Hepatocyte (in vitro differentiated cells): Measurements from ENCODE around the gene KBTBD13. TPM values are rescaled to one million over a fixed set of nuclear protein-coding genes. Genes with fewer than 3 reads are reported as not detected.
"Not testable (repeated sequence)": the region's sequence is repeated elsewhere in the genome, so short reads cannot be mapped to it uniquely, and the experiment has no call there.

ENCODE experiments used
- DNase-seq: peaks from one replicate; pipeline ENCODE4 v3.0.0-alpha.2; 2016; ENCODE audit warnings: low spot score
- H2AFZ ChIP-seq: fragments of 200-600 bp; sonication (generic); 2 replicates; pipeline ENCODE4 v1.6.0; 2016; ENCODE audit warnings: antibody characterized with exemption, mild to moderate bottlenecking
- H3K27ac ChIP-seq: fragments of 200-600 bp; sonication (generic); 2 replicates; pipeline ENCODE4 v1.5.1; 2016; ENCODE audit warnings: mild to moderate bottlenecking
- H3K27me3 ChIP-seq: fragments of 200-600 bp; sonication (generic); 2 replicates; pipeline ENCODE4 v1.6.1; 2016
- H3K36me3 ChIP-seq: fragments of 200-600 bp; sonication (generic); replicated peaks from 2 replicates; pipeline ENCODE4 v1.5.1; 2016; ENCODE audit warnings: low read depth; ENCODE audit not compliant: insufficient read depth
- H3K4me1 ChIP-seq: fragments of 200-600 bp; sonication (generic); 2 replicates; pipeline ENCODE4 v1.5.1; 2016; ENCODE audit warnings: mild to moderate bottlenecking, moderate library complexity; ENCODE audit not compliant: insufficient read depth
- H3K4me2 ChIP-seq: fragments of 200-600 bp; sonication (generic); 2 replicates; pipeline ENCODE4 v1.6.0; 2016
- H3K4me3 ChIP-seq: fragments of 200-600 bp; sonication (generic); 2 replicates; pipeline ENCODE4 v1.5.1; 2016; ENCODE audit warnings: mild to moderate bottlenecking
- H3K79me2 ChIP-seq: fragments of 200-600 bp; sonication (generic); 2 replicates; pipeline ENCODE4 v1.6.0; 2017; ENCODE audit warnings: mild to moderate bottlenecking
- H3K9me2 ChIP-seq: fragments of 200-600 bp; sonication (generic); replicated peaks from 2 replicates; pipeline ENCODE4 v1.6.0; 2017; ENCODE audit warnings: mild to moderate bottlenecking; ENCODE audit not compliant: insufficient read depth
- H3K9me3 ChIP-seq: fragments of 200-600 bp; sonication (generic); 2 replicates; pipeline ENCODE4 v1.5.1; 2016; ENCODE audit warnings: low read depth, mild to moderate bottlenecking
- H4K20me1 ChIP-seq: fragments of 200-600 bp; sonication (generic); 2 replicates; pipeline ENCODE4 v1.6.0; 2016; ENCODE audit warnings: mild to moderate bottlenecking; ENCODE audit not compliant: insufficient read depth, poor library complexity, severe bottlenecking
- EZH2 ChIP-seq: fragments of 200-600 bp; sonication (generic); IDR thresholded peaks from 2 replicates; pipeline ENCODE4 v1.6.1; 2016; ENCODE audit warnings: antibody characterized with exemption, mild to moderate bottlenecking, borderline replicate concordance
- EZH2phosphoT487 ChIP-seq: fragments of 200-600 bp; sonication (generic); IDR thresholded peaks from one replicate; pipeline ENCODE4 v1.6.1; 2018; ENCODE audit warnings: antibody characterized with exemption, mild to moderate bottlenecking, low read depth, moderate library complexity; ENCODE audit not compliant: unreplicated experiment, severe bottlenecking
- WGBS: methylation state at CpG from one replicate; pipeline ENCODE4 v1.1.6; 2016; ENCODE audit warnings: low lambda C conversion rate; ENCODE audit errors: missing lambda C conversion rate; 5-methylcytosine and 5-hydroxymethylcytosine counted together
- polyA plus RNA-seq: library from polyadenylated mRNA; unstranded; fragments of >200 nt; fragmentation: Nextera tagmentation; extraction: Ambion mirVana; gene quantifications from 2 replicates; pipeline ENCODE4 v1.2.1, GENCODE V29; 2016
- total RNA-seq: library from RNA; depleted of rRNA; stranded (reverse); fragments of >200 nt; gene quantifications from 2 replicates; pipeline ENCODE4 v1.2.3, GENCODE V29; 2014
- TF ChIP-seq, protein P1 (sequence below): fragments of 200-600 bp; sonication (generic); IDR thresholded peaks from 2 replicates; pipeline ENCODE4 v1.5.1; 2016; ENCODE audit warnings: antibody characterized with exemption, mild to moderate bottlenecking; ENCODE audit not compliant: poor library complexity

KBTBD13 gene
- total and polyA plus RNA-seq, 2 experiments from 2014 or later, result 0.56 TPM; not detected in 1

DNA sequence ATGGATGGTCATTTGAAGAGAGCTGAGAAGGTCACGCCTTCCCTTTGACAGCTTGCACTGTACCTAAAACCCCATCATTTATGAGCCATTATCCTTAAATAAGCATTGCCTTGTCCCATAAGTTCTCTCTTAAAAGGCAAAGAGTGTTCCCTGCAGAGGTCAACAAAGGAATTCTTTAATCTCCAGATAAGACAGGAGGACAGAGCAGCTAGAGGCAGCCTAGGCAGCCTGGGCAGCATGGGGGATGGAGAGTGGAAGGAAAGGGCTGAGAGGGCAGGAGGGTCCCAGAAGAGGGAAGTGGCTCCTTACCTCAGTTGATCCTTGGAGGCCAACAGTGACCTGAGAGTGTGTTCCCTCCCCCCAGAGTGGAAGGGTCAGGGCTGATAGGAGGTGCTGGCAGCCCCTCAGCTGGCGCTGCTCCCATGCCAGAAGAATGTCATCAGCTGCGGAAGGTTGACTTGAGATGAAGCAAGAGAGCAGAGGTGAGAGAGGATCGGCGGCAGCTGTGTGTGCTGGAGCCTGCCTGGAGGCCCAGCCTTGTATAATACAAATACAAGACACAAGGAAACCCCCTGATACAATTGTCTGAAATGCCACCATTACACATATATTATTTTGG, 12.8 kb downstream of the KBTBD13 start:
- no peaks in the 10 kb centered on the region for H4K20me1 ChIP-seq
- H3K36me3 ChIP-seq, result no peaks in the 10 kb centered on the region
- H3K4me1 ChIP-seq, result peaks cover 51% of the 10 kb centered on the region
- H3K9me3 ChIP-seq, result no peaks in the 10 kb centered on the region
- no peak overlapping the region for H3K4me3 ChIP-seq
- TF ChIP-seq EZH2, result no peak
- no peak for TF ChIP-seq EZH2phosphoT487
- TF ChIP-seq, protein P1, sequence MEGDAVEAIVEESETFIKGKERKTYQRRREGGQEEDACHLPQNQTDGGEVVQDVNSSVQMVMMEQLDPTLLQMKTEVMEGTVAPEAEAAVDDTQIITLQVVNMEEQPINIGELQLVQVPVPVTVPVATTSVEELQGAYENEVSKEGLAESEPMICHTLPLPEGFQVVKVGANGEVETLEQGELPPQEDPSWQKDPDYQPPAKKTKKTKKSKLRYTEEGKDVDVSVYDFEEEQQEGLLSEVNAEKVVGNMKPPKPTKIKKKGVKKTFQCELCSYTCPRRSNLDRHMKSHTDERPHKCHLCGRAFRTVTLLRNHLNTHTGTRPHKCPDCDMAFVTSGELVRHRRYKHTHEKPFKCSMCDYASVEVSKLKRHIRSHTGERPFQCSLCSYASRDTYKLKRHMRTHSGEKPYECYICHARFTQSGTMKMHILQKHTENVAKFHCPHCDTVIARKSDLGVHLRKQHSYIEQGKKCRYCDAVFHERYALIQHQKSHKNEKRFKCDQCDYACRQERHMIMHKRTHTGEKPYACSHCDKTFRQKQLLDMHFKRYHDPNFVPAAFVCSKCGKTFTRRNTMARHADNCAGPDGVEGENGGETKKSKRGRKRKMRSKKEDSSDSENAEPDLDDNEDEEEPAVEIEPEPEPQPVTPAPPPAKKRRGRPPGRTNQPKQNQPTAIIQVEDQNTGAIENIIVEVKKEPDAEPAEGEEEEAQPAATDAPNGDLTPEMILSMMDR, result no peak
- H2AFZ ChIP-seq, result no peak overlapping the region
- H3K27ac ChIP-seq, result peak overlapping the region; percentile 93
- peak overlapping the region; percentile 52 for H3K4me2 ChIP-seq
- peak; percentile 69 for DNase-seq
- H3K9me2 ChIP-seq, result no peaks in the 10 kb centered on the region
- H3K27me3 ChIP-seq, result no peaks in the 10 kb centered on the region
- WGBS, result 39% methylated on average over 5 of the region's 5 CpGs
- no peaks in the 10 kb centered on the region for H3K79me2 ChIP-seq

DNA sequence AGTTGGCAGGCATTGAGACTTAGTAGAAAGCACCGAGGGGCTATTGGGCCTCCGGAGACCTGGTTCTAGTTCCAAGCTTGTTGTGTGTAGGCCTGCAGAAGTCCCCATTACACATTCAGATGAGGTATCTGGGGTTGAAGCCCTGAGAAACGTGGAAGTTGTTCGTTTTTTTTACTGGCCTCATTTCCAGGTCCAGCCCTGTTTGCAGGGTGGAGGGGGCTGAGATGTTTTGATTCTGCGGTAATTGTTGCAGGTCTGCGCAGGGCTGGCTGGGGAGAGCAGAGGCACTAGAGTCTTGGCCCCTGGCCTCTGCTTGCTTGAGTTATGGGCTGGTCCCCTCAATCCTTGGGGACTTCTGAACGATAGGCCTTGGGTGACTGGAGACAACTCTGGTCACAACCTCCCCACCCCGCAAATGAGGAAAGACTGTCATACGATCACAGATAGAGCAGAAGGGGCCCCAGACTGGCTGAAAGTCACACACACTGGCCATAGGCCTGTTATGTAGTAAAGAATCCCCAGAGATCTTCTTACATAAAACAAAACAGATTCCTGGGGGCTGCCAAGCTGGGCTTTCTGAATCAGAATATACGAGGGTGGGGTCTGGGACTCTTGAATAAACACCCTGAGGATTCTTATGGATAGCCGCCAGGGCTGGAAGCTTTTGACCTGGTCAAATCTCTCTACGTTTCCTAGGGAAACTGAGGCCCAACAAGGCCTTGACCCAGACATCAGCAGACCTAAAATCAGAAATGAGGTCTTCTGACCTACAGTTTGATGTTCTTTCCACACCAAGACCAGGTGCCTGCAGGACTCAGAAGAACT, 15.6 kb downstream of the KBTBD13 start:
- H2AFZ ChIP-seq, result no peak overlapping the region
- H4K20me1 ChIP-seq, result no peaks in the 10 kb centered on the region
- no peak overlapping the region for H3K4me3 ChIP-seq
- TF ChIP-seq EZH2phosphoT487, result no peak
- TF ChIP-seq, protein P1, result no peak
- TF ChIP-seq EZH2, result no peak
- no peaks in the 10 kb centered on the region for H3K27me3 ChIP-seq
- no peak for DNase-seq
- H3K4me2 ChIP-seq, result no peak overlapping the region
- no peaks in the 10 kb centered on the region for H3K9me3 ChIP-seq
- H3K27ac ChIP-seq, result peak overlapping the region; percentile 31
- no peaks in the 10 kb centered on the region for H3K36me3 ChIP-seq
- H3K79me2 ChIP-seq, result no peaks in the 10 kb centered on the region
- WGBS, result 83% methylated on average over 12 of the region's 12 CpGs
- H3K4me1 ChIP-seq, result peaks cover 54% of the 10 kb centered on the region
- no peaks in the 10 kb centered on the region for H3K9me2 ChIP-seq

DNA sequence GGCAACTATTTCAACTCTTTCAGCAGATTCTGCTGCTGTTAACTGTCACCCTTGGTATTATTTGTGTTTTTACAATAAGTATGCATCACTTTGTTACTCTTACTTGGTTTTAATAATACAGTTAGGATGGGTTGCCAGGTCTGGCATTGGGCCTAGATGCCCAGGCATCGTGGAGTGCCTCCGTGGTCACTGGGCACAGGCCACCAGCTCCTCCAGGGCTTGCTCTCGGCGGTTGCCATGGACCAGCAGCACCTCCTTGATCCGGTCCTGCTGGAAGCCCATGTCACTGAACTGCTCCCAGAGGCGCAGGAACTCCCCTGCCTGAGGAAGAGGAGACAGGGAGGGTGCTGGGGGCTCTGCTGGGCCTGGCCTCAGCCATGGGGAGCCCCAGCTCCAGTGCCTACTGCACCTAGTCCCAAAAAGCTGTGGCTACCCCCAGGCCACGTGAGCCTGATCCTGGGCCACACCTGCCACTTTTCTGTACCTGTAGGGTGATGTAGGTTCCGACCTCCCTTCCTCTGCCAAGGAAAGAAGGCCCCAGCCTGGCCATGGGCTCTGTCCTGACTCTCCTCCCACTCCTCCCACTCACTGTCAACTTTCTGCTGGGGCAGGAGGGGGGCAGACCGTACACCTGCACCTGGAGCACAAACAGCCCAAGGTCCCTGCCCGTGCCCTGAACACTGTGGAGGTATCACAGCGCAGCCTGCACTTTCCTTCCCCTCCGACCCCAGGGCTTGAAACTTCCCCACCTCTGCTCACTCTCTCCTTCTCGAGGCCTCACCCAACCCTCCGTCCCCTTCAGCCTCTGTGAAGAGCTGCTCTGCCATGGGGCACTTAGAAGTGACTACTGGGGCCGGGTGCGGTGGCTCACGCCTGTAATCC, 16.6 kb downstream of the KBTBD13 start:
- H2AFZ ChIP-seq, result no peak overlapping the region
- H3K4me1 ChIP-seq, result peaks cover 44% of the 10 kb centered on the region
- no peaks in the 10 kb centered on the region for H3K79me2 ChIP-seq
- no peaks in the 10 kb centered on the region for H4K20me1 ChIP-seq
- no peak overlapping the region for H3K4me2 ChIP-seq
- WGBS, result 94% methylated on average over 17 of the region's 17 CpGs
- no peak for DNase-seq
- H3K27me3 ChIP-seq, result no peaks in the 10 kb centered on the region
- H3K36me3 ChIP-seq, result no peaks in the 10 kb centered on the region
- H3K27ac ChIP-seq, result peak overlapping the region; percentile 31
- no peak overlapping the region for H3K4me3 ChIP-seq
- H3K9me3 ChIP-seq, result no peaks in the 10 kb centered on the region
- TF ChIP-seq EZH2phosphoT487 (no peak), EZH2 (no peak)
- TF ChIP-seq, protein P1, result no peak
- no peaks in the 10 kb centered on the region for H3K9me2 ChIP-seq

DNA sequence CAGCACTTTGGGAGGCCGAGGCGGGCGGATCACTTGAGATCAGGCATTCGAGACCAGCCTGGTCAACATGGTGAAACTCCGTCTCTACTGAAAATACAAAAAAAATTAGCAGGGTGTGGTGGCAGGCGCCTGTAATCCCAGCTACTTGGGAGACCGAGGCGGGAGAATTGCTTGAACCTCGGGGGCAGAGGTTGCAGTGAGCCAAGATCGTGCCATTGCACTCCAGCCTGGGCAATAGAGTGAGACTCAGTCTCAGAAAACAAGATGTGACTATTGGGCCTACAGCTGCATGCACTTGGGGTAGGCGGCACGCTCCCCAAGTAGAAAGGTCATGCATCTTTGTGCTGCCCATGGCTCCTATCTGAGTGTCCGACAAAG, 17.2 kb downstream of the KBTBD13 start:
- H3K27me3 ChIP-seq, H4K20me1 ChIP-seq, H3K9me3 ChIP-seq, H3K4me3 ChIP-seq, H3K9me2 ChIP-seq, H3K79me2 ChIP-seq, H3K4me2 ChIP-seq, H3K36me3 ChIP-seq, DNase-seq, H2AFZ ChIP-seq: not testable (repeated sequence)
- 95% methylated on average over 13 of the region's 13 CpGs for whole genome bisulfite sequencing
- peaks cover 38% of the 10 kb centered on the region for H3K4me1 ChIP-seq
- peak overlapping the region; percentile 57 for H3K27ac ChIP-seq
